ENCODE data around the gene BANP. TPM values are rescaled to one million over a fixed set of nuclear protein-coding genes. Genes with fewer than 3 reads are reported as not detected.
"Not testable (repeated sequence)": the region's sequence is repeated elsewhere in the genome, so short reads cannot be mapped to it uniquely, and the experiment has no call there.

Gene BANP
- total RNA-seq, 3 donors from 2014 or later (not counting 1 experiment from before 2014, with no cell fraction given): 88.8 to 117 (median 117) TPM

- ATAC-seq: peak in 1 of 3 donors; percentile 33
- Histone ChIP-seq H3K27ac (ENCODE audit: low read length) (peak overlapping the region; percentile 48), H3K4me1 (ENCODE audit: control insufficient read depth, insufficient read depth, low read length) (peaks cover 32% of the 10 kb centered on the region)
- DNase-seq; H3K4me3 ChIP-seq (ENCODE audit: low read length); H3K27me3 Mint-ChIP-seq (ENCODE audit: low read depth in 2 of 2); intact Hi-C loops (cut with micrococcal nuclease); H3K9me3 ChIP-seq (ENCODE audit: control insufficient read depth, insufficient read depth, low read length); H3K27me3 ChIP-seq (ENCODE audit: control insufficient read depth, insufficient read depth, low read length); H3K36me3 Mint-ChIP-seq; H3K4me3 Mint-ChIP-seq; H3K9me3 Mint-ChIP-seq; H3K27ac Mint-ChIP-seq; H3K36me3 ChIP-seq (ENCODE audit: control insufficient read depth, insufficient read depth, low read length): not testable (repeated sequence)
- WGBS (ENCODE audit: insufficient coverage): 76% methylated on average over 14 of the region's 14 CpGs
- peaks cover 13 to 15% of the 10 kb centered on the region in 2 donors for H3K4me1 Mint-ChIP-seq
These were observed 92.9 kb downstream of the BANP start for GRCh38 chr16:88044121-88044581.

GRCh38 chr16:88045361-88045760, 94.1 kb downstream of the BANP start:
- H3K36me3 Mint-ChIP-seq; DNase-seq; H3K27me3 ChIP-seq (ENCODE audit: control insufficient read depth, insufficient read depth, low read length); intact Hi-C loops (cut with micrococcal nuclease); H3K9me3 ChIP-seq (ENCODE audit: control insufficient read depth, insufficient read depth, low read length); ATAC-seq; H3K27me3 Mint-ChIP-seq (ENCODE audit: low read depth in 2 of 2); H3K9me3 Mint-ChIP-seq; H3K27ac Mint-ChIP-seq; H3K4me3 ChIP-seq (ENCODE audit: low read length); H3K4me3 Mint-ChIP-seq: not testable (repeated sequence)
- H3K36me3 ChIP-seq (ENCODE audit: control insufficient read depth, insufficient read depth, low read length): peaks cover 12% of the 10 kb centered on the region
- 83% methylated on average over 8 of the region's 11 CpGs for WGBS (ENCODE audit: insufficient coverage)
- H3K4me1 ChIP-seq (ENCODE audit: control insufficient read depth, insufficient read depth, low read length): peaks cover 32% of the 10 kb centered on the region
- H3K4me1 Mint-ChIP-seq: peaks cover 13 to 15% of the 10 kb centered on the region in 2 donors
- H3K27ac ChIP-seq (ENCODE audit: low read length): peak overlapping the region; percentile 83

GRCh38 chr16:88045820-88046303, 94.6 kb downstream of the BANP start:
- Histone ChIP-seq H3K27me3 (ENCODE audit: control insufficient read depth, insufficient read depth, low read length) (no peaks in the 10 kb centered on the region), H3K4me1 (ENCODE audit: control insufficient read depth, insufficient read depth, low read length) (peaks cover 32% of the 10 kb centered on the region), H3K36me3 (ENCODE audit: control insufficient read depth, insufficient read depth, low read length) (peaks cover 12% of the 10 kb centered on the region), H3K4me3 (ENCODE audit: low read length) (no peak overlapping the region), H3K27ac (ENCODE audit: low read length) (peak overlapping the region; percentile 83), H3K9me3 (ENCODE audit: control insufficient read depth, insufficient read depth, low read length) (no peaks in the 10 kb centered on the region)
- no peak for TF ChIP-seq CTCF (IDR thresholded peaks at IDR 0.05)
- Mint-ChIP-seq H3K27ac (no peak overlapping the region), H3K4me3 (no peak overlapping the region), H3K4me1 (peaks cover 13 to 15% of the 10 kb centered on the region in 2 donors), H3K36me3 (no peaks in the 10 kb centered on the region), H3K9me3 (no peaks in the 10 kb centered on the region), H3K27me3 (ENCODE audit: low read depth in 2 of 2) (no peaks in the 10 kb centered on the region)
- 53% methylated on average over 18 of the region's 18 CpGs for WGBS (ENCODE audit: insufficient coverage)
- ATAC-seq: peak in 2 of 3 donors; percentile 38 to 62
- intact Hi-C loops (cut with micrococcal nuclease): no loop called here
- peak in 1 of 2 donors; percentile 14 for DNase-seq

GRCh38 chr16:88047462-88047861, 96.2 kb downstream of the BANP start:
- WGBS (ENCODE audit: insufficient coverage): 100% methylated on average over 3 of the region's 3 CpGs
- Mint-ChIP-seq H3K36me3 (no peaks in the 10 kb centered on the region), H3K4me1 (peaks cover 6 to 8% of the 10 kb centered on the region in 2 donors), H3K9me3 (no peaks in the 10 kb centered on the region), H3K4me3 (no peak overlapping the region), H3K27ac (no peak overlapping the region), H3K27me3 (ENCODE audit: low read depth in 2 of 2) (no peaks in the 10 kb centered on the region)
- peaks cover 12% of the 10 kb centered on the region for H3K36me3 ChIP-seq (ENCODE audit: control insufficient read depth, insufficient read depth, low read length)
- ATAC-seq: no peak
- intact Hi-C loops (cut with micrococcal nuclease): no loop called here
- TF ChIP-seq CTCF (IDR thresholded peaks at IDR 0.05): no peak
- H3K4me1 ChIP-seq (ENCODE audit: control insufficient read depth, insufficient read depth, low read length): peaks cover 28% of the 10 kb centered on the region
- no peak for DNase-seq
- no peak overlapping the region for H3K4me3 ChIP-seq (ENCODE audit: low read length)
- H3K27ac ChIP-seq (ENCODE audit: low read length): peak overlapping the region; percentile 69
- no peaks in the 10 kb centered on the region for H3K9me3 ChIP-seq (ENCODE audit: control insufficient read depth, insufficient read depth, low read length)
- H3K27me3 ChIP-seq (ENCODE audit: control insufficient read depth, insufficient read depth, low read length): no peaks in the 10 kb centered on the region
